DMS79 treated with DMSO at 0.1 percent for 48 hours (cell line): Measurements from ENCODE around the gene DTNA.
"Not testable (repeated sequence)": the region's sequence is repeated elsewhere in the genome, so short reads cannot be mapped to it uniquely, and the experiment has no call there.

ENCODE experiments used
- DNase-seq: peaks from one replicate; lab custom pipeline; 2025; lab: John Stamatoyannopoulos, UW

DTNA gene

DNA sequence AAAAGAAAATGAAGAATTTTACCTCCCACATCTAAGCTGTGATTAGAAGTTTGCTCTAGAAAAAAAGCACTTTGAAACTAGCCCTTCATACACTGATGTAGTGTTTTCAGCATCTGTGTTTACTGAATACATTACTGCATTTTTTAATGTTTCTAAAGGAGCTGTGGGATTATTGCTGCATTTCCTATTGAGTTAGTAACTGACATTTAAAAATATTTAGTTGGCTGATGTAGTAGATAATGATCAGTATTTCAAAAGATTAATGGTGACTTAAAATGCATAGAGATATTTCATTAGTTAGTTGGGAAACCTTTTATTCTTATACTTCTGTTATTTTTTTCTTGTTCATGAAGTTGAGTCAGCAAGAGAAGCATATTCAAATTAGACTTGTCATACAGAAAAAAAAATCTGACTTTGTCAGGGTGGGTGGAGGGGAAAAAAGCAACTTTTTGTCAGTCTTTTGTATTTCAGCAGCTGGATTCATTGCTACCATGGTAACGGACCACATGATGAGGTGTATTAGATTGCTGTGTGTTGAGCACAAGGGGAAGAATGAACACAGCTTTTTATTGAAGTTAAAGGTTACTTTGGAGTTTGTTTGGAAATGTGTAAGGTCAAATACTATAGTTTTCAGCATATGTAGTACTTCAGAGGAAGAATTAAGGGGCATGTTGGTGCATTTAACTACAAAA lies at the start of gene DTNA:
Gene DTNA, plus strand, starts transcription at position 549 of the 692 bp plus-strand sequence. CDS start 45,679 bp downstream, outside the sequence.
- no peak for DNase-seq

DNA sequence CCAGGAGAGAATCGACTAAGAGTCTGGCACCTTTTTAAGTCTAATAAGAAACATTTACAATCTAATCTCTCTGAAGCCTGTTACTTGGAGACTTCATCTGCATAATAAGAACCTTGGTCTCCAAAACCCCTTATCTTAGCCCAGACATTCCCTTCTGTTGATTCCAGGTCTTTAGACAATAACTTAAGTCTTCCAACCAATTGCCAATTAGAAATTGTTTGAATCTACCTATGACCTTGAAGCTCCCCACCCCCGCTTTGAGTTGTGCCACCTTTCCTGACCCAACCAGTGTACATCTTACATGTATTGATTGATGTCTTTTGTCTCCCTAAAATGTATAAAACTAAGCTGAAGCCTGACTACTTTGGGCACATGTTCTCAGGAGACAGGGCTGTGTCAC lies 49.5 kb upstream of the DTNA start:
- no peak for DNase-seq

DNA sequence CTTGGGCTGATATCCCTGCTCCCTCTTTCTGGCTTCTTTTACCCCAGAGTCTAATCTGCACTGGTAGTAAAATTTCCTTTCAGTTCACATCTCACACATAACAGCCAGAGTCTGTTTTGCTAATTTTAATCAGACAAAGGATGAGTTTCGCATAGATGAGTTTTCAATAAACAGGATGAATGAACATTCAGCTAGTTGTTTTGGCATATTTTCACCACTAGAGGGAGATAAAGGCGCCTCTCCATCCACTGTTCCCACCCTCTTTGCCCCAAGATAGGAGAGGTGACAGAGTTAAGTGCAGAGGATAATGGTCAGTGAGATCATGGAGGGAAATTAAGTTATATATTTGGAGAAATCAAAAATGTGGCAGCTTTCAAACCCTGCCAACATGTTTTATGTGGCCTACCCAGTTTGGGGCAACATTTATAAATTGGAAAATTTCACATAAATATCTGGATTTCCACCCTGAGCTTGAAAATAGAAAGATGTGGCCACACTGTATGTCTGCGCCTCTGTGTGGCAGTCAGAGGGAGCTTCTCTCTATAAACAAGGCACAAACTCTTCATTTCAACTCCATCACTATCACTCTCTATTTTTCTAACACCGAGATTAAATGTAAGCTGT lies 48.5 kb upstream of the DTNA start:
- DNase-seq = peak; percentile 15

DNA sequence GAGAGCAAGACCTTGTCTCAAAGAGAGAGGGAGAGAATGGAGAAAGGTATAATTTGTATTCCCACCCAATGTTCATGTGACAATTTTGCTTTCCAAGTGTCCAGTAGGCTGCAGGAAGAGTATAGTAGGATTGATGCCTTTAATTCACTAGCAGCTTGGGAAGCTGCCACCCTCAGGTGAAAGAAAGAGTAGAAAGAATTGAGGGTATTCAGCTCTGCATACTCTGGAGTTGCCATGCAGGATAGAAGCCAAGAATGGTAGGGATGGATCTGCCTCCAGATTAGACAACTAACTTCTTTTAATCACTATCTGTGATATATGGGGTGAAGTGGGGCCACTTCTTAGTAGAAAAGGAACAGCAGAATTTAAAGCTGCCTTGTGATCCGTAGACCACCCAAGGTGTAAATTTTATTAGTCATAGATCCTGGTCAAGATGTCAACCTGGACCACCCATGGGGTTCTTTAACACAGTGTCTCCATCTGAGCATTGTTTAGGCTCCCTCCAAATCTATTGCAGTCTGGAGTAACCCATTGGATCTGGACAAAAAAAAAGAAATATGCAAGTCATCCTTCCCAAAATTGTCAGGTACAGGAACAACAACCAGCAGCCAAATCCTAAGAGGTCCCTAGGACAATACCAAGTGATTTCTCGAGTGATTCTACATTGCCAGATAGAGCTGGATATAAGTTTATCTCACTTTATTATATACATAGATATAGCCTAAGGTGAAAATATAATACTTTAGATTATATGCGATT lies 33.1 kb upstream of the DTNA start:
- no peak for DNase-seq

DNA sequence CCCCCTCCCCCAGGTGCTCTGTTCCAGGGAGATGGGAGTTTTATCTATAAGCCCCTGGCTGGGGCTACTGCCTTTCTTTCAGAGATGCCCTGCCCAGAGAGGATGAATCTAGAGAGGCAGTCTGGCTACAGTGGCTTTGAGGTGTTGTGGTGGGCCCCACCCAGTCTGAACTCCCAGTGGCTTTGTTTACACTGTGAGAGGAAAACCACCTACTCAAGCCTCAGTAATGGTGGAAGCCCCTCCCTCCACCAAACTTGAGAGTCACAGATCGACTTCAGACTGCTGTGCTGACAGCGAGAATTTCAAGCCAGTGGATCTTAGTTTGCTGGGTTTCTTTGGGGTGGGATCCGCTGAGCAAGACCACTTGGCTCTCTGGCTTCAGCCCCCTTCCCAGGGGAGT lies 20.3 kb upstream of the DTNA start:
- not testable (repeated sequence) for DNase-seq

DNA sequence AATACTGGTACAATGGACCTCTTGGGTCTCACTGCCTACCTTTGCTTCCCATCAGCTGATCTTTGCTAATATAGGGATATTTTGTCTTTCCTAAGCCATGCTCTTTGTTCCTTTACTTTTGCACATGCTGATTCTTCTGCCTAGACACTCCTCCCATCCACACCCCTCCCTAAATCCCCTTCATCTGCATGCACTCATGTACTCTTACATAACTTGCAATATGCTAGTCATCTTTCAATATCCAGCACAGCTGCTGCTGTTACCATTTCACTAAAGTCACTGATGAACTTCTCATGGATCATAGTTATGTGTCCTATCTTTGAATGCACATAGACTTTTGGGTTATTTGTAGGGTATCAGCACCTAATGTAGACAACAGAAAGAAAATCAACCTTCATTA lies 18.5 kb upstream of the DTNA start:
- no peak for DNase-seq

DNA sequence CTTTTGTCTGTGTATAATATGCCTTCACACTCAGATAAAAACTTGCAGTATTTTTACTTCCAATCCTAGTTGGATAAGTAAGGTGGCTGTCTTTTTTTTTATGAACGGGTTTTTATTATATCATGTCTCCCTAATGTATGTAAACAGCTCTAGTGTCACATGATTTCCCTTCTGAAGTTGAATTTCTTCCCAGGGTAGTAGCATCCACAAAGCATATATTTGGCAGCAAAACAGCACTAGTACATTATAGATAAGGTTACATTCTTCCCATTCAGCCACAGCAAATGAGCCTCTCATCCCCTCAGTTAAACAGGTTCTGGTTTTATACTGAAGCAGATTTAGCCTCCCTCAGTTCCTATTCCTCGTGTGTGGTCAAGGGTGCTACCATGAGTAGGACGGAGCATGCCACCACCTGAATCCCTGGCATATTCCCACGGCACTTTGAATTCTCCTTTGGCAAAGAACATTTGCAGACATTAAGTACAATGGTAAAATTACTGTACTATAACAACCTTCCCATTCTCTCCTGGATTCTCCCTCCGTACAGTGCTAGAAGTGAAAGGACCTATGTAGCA lies 15.4 kb upstream of the DTNA start:
- no peak for DNase-seq

DNA sequence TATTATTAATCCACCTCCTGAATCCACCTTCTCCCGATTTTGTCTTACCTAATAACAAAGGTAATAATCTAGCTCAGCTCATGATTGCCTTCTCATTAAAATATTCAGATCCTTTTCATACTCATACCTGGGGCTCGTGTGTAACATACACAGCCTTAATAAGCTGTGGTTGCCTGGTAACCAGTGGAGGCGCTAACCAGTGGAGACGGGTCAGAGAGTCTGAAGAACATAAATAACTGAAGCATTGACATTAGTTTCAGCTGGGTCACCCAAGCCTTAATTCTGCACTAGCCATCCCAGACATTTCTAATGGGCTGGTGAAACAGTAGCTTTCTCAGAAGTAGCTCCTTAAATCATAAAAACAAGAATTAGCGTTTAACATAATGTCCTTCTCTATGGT lies 14.8 kb upstream of the DTNA start:
- DNase-seq = peak; percentile 30

DNA sequence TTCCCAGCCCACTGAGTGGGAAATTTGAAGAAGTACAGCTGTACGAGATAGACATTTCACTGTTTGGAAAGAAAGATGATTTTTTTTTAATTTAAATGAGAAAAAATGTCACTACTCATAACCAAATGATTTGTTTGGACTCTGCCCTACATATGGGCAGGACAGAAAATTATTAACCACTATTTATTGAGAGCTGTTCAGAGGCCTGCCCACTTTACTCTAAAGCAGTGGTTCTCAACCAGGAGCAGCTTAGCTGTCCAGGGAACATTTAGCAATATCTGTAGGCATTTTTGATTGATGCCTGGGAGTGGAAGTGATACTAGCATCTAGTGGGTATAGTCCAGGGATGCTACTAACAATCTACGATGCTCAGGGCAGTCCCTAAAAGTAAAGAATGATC lies 13.4 kb upstream of the DTNA start:
- DNase-seq = no peak

DNA sequence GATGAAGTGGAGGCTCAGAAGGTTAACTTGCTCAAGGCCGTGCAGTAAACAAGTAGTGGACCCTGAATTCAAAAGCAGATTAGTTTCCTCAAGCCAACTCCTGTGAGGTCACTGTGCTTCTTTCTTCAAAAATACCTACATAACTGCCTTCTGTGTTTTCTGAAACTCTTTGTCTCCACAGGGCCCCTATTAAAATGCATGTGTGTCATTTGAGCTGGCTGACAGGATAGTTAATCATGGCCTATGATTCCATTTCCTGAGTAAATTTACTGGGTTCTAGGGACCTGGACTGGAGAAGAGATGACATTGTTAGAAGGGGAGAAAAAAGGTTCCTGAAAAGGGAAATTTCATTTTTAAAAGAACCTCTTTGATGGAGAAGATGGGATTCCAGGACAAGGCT lies 12.9 kb upstream of the DTNA start:
- no peak for DNase-seq

DNA sequence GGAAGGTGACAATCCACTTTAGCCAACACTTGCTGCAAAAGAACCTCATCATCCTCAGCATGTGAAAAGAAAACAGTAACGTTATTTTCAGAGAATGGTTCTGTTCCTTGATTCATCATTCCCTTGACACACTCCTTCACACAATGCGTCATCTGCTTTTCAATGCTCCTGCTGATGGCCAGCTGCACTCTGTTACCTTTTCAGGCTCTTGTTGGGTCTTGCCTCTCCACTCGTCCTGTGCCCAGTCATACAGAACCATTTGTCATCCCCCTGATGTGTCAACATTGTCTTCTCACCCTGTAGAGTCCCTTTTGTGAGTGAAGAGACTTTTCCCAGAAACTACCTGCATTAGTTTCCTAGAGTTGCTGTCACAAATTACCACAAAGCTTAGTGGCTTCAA lies 12.2 kb upstream of the DTNA start:
- no peak for DNase-seq

DNA sequence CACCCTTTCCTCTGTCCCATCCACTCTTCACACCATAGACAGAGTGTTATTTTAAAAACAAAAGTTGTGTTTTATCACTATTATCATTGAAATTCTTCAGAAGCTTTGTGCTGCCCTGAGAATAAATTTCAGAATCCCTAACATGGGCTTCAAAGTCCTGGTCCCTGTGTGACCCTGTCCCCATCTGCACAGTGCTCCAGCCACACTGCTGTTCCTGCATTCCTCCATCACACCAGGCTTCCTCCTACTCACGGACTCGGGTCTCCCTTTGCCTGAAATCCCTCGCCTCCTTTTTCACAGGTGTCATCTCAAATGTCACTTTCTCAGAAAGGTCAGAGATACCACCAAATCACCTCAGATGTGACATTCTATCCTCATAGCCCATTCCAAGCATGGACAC lies 8.2 kb upstream of the DTNA start:
- no peak for DNase-seq

DNA sequence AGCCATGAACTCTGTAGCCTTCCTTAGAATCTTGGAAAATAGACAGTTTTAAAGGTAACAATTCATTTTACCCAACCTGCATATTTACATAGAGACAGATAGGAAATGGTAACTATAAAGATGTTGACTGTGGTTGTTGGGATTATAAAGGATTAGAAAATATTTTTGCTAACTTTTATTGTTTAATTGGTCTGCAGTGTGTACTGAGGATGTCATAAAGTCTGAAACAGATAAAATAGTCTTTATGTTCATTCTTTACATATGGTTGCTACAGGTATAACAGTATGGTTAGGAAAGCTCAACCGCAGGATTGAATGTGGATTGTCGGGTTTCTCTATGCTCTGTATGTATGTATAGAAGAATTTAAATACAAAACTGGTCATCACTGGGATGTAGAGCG lies 7.3 kb upstream of the DTNA start:
- no peak for DNase-seq

DNA sequence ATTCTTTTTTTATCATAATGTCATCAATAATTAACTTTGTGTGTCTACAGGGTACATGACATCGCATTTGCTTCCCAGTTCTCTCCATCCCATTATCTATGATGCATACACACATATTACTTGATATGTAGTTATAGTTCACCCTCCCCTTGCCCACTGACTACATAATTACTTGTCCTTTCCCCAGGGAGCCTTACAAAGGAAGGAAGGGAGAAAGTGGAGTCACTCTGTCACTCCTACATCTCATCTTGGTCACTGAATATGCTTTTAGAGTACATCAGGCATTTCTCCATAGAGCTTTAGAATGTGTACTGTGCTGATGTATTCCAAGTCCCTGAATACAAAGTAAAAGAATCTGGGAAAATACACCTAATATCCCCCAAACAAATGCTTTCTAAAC lies 6.0 kb upstream of the DTNA start:
- no peak for DNase-seq

DNA sequence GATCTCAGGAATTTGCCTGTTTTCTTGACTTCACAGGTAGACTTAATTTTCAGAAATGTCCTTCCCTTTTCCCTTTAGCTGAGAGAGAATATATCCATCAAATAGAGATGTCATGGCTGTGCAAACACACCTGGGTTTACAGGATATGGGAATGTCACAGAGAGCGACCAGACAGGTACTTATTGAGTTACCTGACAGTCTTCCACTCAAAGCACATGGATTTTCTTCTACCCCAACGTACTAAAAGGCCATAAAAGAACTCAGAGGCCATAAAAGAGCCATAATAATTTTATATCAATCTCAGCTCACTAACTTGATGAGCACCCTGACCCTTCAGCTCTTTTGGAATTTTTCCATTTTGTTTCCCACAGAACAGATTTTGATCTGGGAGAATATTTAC lies 5.3 kb upstream of the DTNA start:
- DNase-seq = no peak

DNA sequence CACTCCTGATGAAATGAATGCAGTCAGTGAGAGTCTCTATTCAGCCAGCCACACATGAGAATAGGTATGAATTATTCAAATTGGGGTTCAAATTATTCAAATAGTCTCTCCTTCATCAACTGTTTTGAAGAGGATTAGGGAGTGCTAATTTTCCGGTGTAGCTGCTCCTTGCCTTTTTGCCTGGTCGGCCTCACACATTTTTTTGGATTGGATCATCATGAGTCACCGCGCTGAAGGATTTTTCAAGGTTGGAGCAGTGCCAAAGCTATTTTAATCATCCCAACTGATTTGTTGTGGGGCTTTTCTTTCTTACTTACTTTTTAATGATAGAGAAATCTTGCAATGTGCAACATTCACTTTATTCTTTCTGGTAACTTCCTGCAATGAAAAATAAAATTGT lies 2.4 kb upstream of the DTNA start:
- peak; percentile 47 for DNase-seq

DNA sequence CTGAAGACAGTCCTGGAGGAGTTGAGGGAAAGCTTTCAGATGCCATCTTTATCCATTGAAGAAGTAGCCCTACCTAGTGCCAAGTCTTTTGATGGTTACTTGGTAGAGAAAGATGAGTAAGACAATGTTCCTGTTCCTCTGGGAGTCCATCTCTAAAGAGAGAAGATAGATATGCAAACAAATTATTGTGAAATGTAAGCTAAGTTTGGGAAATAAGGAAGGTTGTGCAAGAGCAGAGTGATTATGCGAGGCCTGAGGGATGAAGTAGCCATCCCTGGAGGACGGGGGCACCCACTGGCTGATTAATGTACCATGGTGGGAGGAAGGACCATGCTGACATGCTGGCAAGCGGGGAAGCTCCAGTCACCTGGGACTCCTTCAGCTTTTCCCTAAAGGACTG lies 994 bp upstream of the DTNA start:
- no peak for DNase-seq

DNA sequence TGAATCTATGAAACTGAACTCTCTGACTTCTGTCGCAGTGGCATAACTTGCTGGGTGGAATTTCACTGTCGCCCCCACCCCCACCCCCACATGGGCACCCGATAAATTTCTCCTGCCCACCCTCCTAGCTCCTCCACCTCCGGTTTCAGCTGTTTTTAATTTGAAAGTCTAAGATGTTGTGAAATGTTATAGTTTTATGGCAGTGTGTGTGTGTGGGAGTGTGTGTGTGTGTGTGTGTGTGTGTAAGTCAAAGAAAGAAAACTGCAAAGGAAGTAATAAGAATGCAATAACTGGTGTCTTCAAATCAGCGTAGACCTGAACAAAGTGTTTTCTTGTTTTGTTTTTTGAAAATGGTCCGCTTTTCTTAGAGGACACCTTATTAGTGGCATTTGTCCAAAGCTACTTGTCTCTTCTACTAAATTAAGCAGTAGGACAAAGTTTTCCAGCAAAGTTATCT lies 388 bp downstream of the DTNA start:
- no peak for DNase-seq

DNA sequence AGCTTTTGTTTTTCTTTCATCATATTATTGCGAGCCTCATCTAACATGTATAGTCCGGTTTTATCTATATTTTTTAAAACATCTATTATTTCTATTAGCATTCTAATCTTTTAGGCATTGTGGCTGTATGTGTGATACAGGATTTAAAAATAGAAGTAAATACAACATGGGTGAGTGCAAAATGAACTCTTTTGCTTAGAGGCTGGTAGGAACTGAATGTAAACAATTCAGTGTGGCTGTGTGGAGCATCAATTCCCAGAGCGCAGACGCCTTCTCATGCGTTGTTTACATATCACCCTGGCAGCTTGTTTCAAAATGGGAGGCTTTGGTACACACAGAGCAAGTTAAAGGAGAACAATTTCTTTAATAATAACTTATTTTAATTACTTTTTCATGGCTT lies 836 bp downstream of the DTNA start:
- DNase-seq = no peak

DNA sequence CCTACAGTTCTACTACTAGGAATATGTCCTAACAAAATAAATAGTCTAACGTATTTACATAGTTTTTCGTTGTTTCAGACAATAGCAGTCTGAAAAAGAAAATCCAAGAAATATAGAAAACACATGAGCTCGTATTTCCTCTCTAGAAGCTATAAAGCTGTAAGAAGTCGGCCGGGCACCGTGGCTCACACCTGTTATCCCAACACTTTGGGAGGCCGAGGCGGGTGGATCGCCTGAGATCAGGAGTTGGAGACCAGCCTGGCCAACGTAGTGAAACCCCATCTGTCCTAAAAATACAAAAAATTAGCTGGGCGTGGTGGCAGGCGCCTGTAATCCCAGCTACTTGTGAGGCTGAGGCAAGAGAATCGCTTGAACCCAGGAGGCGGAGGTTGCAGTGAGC lies 6.0 kb downstream of the DTNA start:
- DNase-seq = not testable (repeated sequence)

DNA sequence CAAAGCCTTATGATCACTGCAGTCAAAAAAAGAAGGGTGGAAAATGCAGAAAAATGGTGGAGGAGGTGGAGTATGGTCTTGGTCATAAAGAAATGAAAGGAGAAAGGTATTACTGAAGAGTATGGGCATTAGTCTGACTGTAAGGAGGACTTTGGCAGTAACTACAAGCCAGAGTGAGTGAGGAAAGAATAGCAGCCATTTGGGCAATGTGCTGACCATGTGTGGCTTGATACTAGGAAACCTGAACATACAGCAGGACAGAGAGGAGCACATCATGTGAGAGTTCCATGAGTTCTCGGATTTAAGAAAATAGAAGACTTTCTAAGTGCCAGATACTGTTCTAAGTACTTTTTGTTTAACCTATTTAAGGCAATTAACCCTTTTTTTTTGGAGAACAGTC lies 8.5 kb downstream of the DTNA start:
- no peak for DNase-seq

DNA sequence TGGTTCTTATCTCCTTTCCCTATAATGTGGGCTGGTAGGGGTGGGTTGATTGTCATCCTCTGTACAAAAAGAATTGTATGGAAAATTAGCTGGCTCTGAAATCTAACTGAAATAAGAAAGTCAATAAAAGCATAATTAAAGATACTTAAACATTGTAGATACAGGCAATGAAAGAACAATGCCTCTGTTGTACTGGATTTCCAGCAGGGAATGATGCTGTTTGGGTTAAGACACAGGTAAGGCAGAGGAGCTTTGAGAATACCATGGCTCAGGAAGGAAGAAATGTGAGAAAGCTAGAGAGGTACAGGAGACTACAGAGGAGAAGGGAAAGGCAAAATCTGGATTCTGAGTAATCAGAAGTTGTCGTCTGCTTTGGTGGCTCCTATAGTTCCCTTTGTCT lies 10.1 kb downstream of the DTNA start:
- DNase-seq = no peak

DNA sequence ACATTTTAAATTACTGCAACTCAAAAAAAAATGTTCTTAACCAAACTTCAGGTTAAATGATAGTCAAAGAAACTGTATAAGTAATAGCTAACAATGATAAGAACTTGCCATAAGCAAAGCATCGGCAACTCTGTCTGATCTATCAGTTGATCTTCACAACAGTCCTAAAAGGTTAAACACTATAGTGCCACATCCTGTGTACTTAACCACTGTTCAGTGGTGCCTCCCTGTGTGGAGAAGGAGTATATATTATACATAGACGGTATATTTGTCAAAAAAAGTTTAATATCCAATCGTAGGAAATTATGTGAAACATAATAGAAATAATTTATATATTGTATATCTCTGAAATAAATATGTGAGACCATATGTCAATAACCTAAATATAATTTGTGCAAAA lies 13.0 kb downstream of the DTNA start:
- no peak for DNase-seq
